Endothelial cell of umbilical vein (primary cell): ENCODE results near the gene ICE1.

Experiments used
- EZH2 ChIP-seq: IDR thresholded peaks from 2 replicates; pipeline ENCODE4 v1.6.1; 2012; ENCODE audit warnings: borderline replicate concordance, low read depth, mild to moderate bottlenecking, moderate library complexity, low read length, inconsistent platforms; ENCODE audit not compliant: severe bottlenecking
- GATA2 ChIP-seq: IDR thresholded peaks from 2 replicates; pipeline ENCODE4 v1.7.0; 2011; ENCODE audit warnings: low read depth, mild to moderate bottlenecking, moderate library complexity, mixed read lengths, low read length; ENCODE audit not compliant: insufficient read length, insufficient read depth
- JUN ChIP-seq: IDR thresholded peaks from 2 replicates; pipeline ENCODE4 v1.6.1; 2011; ENCODE audit warnings: borderline replicate concordance, low read depth; ENCODE audit not compliant: insufficient read length, insufficient read depth
- MYC ChIP-seq: IDR thresholded peaks from one replicate; pipeline ENCODE4 v1.6.1; 2011; ENCODE audit warnings: mild to moderate bottlenecking, low read depth, low read length
- POLR2A ChIP-seq: IDR thresholded peaks from 2 replicates; pipeline ENCODE4 v1.6.1; 2012; ENCODE audit warnings: low read depth, mild to moderate bottlenecking, control low read depth, low read length
- POLR2AphosphoS5 ChIP-seq: IDR thresholded peaks from 2 replicates; pipeline ENCODE4 v1.6.1; 2012; ENCODE audit warnings: low read depth, mild to moderate bottlenecking, control low read depth, low read length, moderate library complexity; ENCODE audit not compliant: insufficient read depth
- TF ChIP-seq, protein P1 (sequence below), 2 donors: IDR thresholded peaks; 1 replicate in 1 of 2; 2 replicates in 1 of 2; pipeline ENCODE4 v1.5.1; 2011; ENCODE audit warnings: low read length in 2 of 2, mild to moderate bottlenecking in 2 of 2, moderate library complexity in 2 of 2, control low read depth in 1 of 2, inconsistent platforms in 1 of 2, low read depth in 1 of 2; ENCODE audit not compliant: insufficient read depth in 1 of 2; ENCODE audit errors: extremely low read depth in 1 of 2
- TF ChIP-seq, protein P2 (sequence below): IDR thresholded peaks from 2 replicates; pipeline ENCODE4 v1.6.1; 2011; ENCODE audit not compliant: insufficient read depth, insufficient read length

DNA sequence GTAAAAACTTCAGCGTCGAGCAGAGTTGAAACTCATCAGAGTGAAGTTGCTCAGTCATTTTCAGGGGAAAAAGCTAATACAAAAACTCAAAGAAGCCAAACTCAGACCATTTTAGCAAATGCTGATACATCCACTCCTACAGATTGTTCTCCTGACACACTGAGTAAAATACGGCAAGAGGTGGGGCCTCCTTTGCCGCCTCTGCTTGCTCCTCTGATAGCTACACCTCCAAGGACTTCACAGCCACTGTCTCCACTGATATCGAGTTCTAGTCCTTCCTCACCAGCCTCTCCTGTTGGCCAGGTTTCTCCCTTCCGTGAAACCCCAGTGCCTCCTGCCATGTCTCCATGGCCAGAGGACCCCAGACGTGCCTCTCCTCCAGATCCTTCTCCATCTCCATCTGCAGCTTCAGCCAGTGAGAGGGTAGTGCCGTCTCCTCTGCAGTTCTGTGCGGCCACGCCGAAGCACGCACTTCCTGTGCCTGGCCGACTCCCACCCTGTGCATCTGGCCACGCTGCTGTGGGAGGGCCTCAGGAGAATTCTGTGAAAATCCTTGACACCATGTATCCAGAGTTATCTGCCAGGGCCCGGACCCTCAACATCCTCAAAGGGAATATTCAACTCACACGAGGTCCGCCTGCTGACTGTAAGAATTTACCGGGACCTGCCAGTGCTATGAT, 41.7 kb downstream of the ICE1 start:
- TF ChIP-seq POLR2A (no peak), EZH2 (no peak), GATA2 (no peak), POLR2AphosphoS5 (no peak), JUN (no peak), MYC (no peak)
- TF ChIP-seq, protein P1, sequence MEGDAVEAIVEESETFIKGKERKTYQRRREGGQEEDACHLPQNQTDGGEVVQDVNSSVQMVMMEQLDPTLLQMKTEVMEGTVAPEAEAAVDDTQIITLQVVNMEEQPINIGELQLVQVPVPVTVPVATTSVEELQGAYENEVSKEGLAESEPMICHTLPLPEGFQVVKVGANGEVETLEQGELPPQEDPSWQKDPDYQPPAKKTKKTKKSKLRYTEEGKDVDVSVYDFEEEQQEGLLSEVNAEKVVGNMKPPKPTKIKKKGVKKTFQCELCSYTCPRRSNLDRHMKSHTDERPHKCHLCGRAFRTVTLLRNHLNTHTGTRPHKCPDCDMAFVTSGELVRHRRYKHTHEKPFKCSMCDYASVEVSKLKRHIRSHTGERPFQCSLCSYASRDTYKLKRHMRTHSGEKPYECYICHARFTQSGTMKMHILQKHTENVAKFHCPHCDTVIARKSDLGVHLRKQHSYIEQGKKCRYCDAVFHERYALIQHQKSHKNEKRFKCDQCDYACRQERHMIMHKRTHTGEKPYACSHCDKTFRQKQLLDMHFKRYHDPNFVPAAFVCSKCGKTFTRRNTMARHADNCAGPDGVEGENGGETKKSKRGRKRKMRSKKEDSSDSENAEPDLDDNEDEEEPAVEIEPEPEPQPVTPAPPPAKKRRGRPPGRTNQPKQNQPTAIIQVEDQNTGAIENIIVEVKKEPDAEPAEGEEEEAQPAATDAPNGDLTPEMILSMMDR (IDR thresholded peaks at IDR 0.05; ENCODE audit: extremely low read depth in 1 of 2, insufficient read depth in 1 of 2, low read depth in 1 of 2, low read length in 2 of 2), result no peak
- TF ChIP-seq, protein P2, sequence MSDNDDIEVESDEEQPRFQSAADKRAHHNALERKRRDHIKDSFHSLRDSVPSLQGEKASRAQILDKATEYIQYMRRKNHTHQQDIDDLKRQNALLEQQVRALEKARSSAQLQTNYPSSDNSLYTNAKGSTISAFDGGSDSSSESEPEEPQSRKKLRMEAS, result no peak
